SK-N-MC (cell line): ENCODE data around the gene PCSK6.

ENCODE experiments used
- DNase-seq: peaks from one replicate; pipeline ENCODE4 v3.0.0-alpha.2; 2011; ENCODE audit warnings: low read depth, low spot score
- H3K27ac ChIP-seq: fragments of 200-600 bp; sonication (generic); 2 replicates; pipeline ENCODE4 v1.5.1; 2016; ENCODE audit warnings: mixed run types
- H3K36me3 ChIP-seq: fragments of 200-600 bp; sonication (generic); 2 replicates; pipeline ENCODE4 v1.6.1; 2017; ENCODE audit warnings: antibody characterized with exemption, low read length, mixed read lengths; ENCODE audit not compliant: insufficient read depth
- H3K4me3 ChIP-seq: fragments of 200-600 bp; sonication (generic); 2 replicates; pipeline ENCODE4 v1.5.1; 2016
- H3K9ac ChIP-seq: fragments of 200-600 bp; sonication (generic); 2 replicates; pipeline ENCODE4 v1.8.0; 2017; ENCODE audit warnings: mixed run types, mixed read lengths; ENCODE audit not compliant: insufficient read length
- H3K9me3 ChIP-seq: fragments of 200-600 bp; sonication (generic); 2 replicates; pipeline ENCODE4 v1.6.1; 2017; ENCODE audit warnings: low read depth, mild to moderate bottlenecking, antibody characterized with exemption, low read length, moderate library complexity, mixed read lengths
- EZH2 ChIP-seq: fragments of 200-600 bp; sonication (generic); IDR thresholded peaks from one replicate; pipeline ENCODE4 v1.6.1; 2017; ENCODE audit warnings: antibody characterized with exemption
- FOXP2 ChIP-seq: optimal IDR thresholded peaks from 2 replicates; pipeline ENCODE3; 2011; ENCODE audit warnings: mild to moderate bottlenecking, moderate library complexity; ENCODE audit not compliant: insufficient read depth; ENCODE audit errors: extremely low read length, control extremely low read depth
- POLR2AphosphoS5 ChIP-seq: IDR thresholded peaks from 2 replicates; pipeline ENCODE4 v1.6.1; 2012; ENCODE audit warnings: mild to moderate bottlenecking, low read depth, low read length, borderline replicate concordance

Gene PCSK6

DNA sequence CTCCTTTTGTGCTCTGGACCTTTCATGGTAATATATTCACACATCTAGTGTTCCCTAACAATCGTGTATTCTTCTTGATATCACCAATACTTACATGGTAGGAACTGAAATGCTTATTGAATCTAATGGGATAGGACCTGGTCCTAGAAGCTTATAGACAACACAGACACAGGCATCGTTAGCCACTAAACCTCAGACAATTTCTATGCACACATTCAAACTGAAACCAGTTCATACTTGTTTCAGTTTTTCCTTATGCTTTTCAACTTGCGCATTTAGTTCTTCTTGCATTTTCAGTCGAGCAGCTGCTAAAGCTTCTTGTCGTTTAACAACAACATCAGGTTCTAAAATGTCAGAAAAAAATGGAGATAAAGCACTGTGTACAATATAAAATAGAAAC is 214.5 kb downstream of the PCSK6 start:
- Histone ChIP-seq H3K9ac (no peak overlapping the region), H3K27ac (no peak overlapping the region), H3K36me3 (peaks cover 51% of the 10 kb centered on the region), H3K4me3 (no peak overlapping the region), H3K9me3 (no peaks in the 10 kb centered on the region)
- DNase-seq, result no peak
- no peak for TF ChIP-seq EZH2
- TF ChIP-seq FOXP2, result no peak
- TF ChIP-seq POLR2AphosphoS5, result no peak

DNA sequence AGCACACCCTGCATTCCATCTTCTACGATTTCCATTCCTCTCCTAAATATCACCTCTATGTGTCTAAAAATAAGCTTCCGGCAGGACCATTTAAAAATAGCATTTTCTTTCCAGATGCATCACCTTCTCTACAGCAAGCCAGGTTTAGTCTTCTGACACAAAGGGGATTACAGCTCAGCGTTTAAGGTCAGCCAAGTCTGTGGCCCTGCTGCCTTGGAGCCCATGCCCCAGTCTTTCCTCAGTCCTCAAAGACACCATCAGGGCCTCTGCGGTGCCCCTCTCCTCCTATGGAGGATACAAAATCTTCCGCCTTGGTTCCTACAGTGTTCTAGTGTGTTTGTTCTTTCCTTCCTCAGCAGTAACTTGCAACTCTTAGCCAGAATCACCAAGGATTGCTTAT is 216.0 kb downstream of the PCSK6 start:
- peaks cover 48% of the 10 kb centered on the region for H3K36me3 ChIP-seq

DNA sequence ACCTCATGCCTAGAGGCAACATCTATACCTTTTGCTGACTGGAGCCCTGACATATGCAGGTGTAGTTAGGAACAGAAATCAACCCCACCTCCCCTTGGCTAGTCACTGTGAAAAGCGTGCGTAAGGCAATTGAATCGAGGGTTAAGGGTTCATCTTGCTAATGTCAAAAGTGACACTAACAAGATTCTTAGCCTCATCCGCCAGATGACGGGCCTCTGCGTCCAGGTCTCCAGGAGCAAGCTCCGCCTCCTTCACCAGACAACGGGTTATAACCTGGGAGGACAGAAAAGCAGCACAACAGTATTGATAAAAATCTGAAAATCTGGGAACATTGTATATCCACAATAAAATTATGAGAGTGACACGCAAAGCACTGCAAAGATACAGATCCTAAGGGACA is 216.9 kb downstream of the PCSK6 start:
- peaks cover 48% of the 10 kb centered on the region for H3K36me3 ChIP-seq
- TF ChIP-seq POLR2AphosphoS5 (no peak), EZH2 (no peak), FOXP2 (no peak)
- H3K9ac ChIP-seq, result no peak overlapping the region
- no peak for DNase-seq
- H3K27ac ChIP-seq, result no peak overlapping the region
- H3K4me3 ChIP-seq, result no peak overlapping the region
- no peaks in the 10 kb centered on the region for H3K9me3 ChIP-seq

More for the DNA sequence above, 216.0 kb downstream of the PCSK6 start:
- no peak overlapping the region for H3K27ac ChIP-seq
- DNase-seq, result no peak
- H3K9me3 ChIP-seq, result no peaks in the 10 kb centered on the region
- no peak overlapping the region for H3K9ac ChIP-seq
- no peak overlapping the region for H3K4me3 ChIP-seq
- TF ChIP-seq FOXP2 (no peak), POLR2AphosphoS5 (no peak), EZH2 (no peak)

DNA sequence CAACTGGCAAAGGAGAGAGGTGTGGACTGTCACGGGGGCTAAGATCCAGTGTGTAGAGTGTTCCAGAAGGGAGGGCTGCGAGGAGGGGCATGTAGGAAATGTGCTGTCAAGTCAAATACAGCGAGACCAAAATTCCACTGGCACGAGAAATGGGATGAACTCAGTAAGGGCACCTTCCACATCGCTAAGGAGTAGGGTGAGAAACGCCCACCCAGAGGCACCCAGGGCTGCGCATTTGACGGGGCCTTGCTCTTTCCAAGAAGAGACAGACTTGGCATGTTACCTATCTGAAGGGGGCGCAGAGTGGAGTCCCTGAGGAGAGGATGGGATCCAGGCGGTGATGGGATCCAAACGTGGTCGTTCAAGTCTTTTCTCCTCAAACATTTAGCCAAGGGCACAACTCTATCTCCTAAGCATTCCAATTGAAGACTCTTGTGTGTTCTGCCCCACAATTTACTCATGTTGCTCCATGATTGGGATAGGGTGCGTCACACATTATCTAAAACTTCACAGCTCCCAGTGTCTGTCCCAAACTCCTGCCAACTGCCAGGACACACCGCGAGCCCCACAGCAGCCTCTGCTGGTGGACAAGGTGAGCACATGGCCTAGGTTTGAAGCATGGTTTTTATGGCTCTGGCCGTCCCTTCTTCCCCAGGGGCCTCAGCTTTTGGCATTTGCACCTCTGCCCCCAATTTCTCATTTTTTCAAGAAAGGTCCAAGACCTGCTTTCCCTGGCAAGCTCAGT is 219.9 kb downstream of the PCSK6 start:
- no peak for DNase-seq
- TF ChIP-seq EZH2 (no peak), FOXP2 (no peak), POLR2AphosphoS5 (no peak)
- Histone ChIP-seq H3K36me3 (peaks cover 43% of the 10 kb centered on the region), H3K9me3 (no peaks in the 10 kb centered on the region), H3K9ac (no peak overlapping the region), H3K4me3 (no peak overlapping the region), H3K27ac (no peak overlapping the region)

DNA sequence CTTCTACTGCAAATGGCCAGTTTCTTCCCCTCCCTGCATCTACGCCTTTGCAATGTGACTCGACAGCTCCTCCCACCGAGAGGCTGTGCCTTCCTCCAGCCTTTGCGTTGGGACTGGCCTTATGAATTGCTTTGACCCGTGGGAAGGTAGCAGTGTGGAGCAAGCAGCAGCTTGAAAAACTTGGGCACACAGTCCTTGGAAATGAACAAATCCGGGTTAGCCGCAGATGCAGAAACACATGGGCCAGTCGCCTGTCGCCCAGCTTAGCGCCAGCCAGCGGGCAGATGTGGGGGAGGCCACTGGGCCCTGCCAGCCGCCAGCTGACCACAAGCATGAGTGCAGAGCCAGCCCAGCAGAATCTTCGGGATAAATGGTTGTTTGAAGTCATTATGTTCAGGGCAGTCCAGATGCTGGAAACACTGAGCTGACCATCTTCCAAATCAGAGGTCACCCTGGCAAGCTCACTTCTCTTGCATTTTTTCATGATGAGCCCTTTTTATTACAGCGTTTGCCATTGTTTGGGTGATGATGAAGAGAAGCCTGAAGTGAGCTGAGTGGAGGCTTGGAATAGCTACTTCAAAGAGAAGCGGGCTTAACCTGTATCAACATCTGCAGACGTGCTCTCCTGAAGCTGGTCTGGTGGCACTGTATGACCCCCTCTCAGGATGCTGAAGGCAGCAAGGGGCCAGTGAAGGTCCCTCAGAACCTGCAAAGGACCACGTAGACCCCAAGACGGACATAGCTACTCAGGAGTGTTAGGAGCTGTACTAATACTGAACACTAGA is 222.0 kb downstream of the PCSK6 start:
- no peak for TF ChIP-seq FOXP2
- no peak for TF ChIP-seq EZH2
- no peak for TF ChIP-seq POLR2AphosphoS5
- Histone ChIP-seq H3K27ac (no peak overlapping the region), H3K4me3 (no peak overlapping the region), H3K9me3 (no peaks in the 10 kb centered on the region), H3K36me3 (peaks cover 21% of the 10 kb centered on the region), H3K9ac (no peak overlapping the region)
- DNase-seq, result no peak

DNA sequence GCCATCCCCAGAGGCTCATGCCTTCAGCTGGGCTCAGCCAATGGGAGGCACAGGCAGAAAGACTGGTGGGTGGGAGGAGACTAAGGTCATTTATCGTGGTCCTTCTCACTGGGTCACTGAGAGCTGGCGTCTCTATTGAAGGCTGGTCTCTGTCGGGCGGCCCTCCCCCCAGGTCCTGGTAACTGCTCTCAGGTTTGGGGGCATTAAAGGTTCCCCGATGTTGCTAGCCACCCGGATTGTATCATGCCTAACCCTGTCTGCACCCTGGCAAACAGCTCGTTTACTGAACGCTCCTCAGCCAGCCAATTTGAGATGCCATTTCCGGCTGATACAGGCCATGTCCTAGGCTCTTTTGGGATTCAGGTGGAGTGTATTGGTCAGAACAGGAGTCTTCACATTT is 222.7 kb downstream of the PCSK6 start:
- Histone ChIP-seq H3K9me3 (no peaks in the 10 kb centered on the region), H3K27ac (no peak overlapping the region), H3K9ac (no peak overlapping the region), H3K4me3 (no peak overlapping the region), H3K36me3 (peaks cover 14% of the 10 kb centered on the region)
- no peak for DNase-seq
- no peak for TF ChIP-seq POLR2AphosphoS5
- no peak for TF ChIP-seq EZH2
- TF ChIP-seq FOXP2, result no peak

GRCh38 chr15:101266034-101266433 is 223.5 kb downstream of the PCSK6 start:
- Histone ChIP-seq H3K27ac (no peak overlapping the region), H3K36me3 (peaks cover 7% of the 10 kb centered on the region; the same call in 1 of the 2 replicates), H3K4me3 (no peak overlapping the region), H3K9ac (no peak overlapping the region), H3K9me3 (no peaks in the 10 kb centered on the region)
- no peak for TF ChIP-seq EZH2
- no peak for TF ChIP-seq FOXP2
- no peak for TF ChIP-seq POLR2AphosphoS5
- DNase-seq, result no peak

GRCh38 chr15:101264911-101265641 is 224.4 kb downstream of the PCSK6 start:
- Histone ChIP-seq H3K9me3 (no peaks in the 10 kb centered on the region), H3K9ac (no peak overlapping the region), H3K27ac (no peak overlapping the region), H3K4me3 (no peak overlapping the region), H3K36me3 (no peaks in the 10 kb centered on the region)
- TF ChIP-seq EZH2 (no peak), POLR2AphosphoS5 (no peak), FOXP2 (no peak)
- DNase-seq, result no peak
